ENCODE measurements around the gene AFF1. TPM values are rescaled to one million over a fixed set of nuclear protein-coding genes. Genes with fewer than 3 reads are reported as not detected.

Gene AFF1
- total RNA-seq, 1 donor from 2014 or later, result 90.6 TPM

DNA sequence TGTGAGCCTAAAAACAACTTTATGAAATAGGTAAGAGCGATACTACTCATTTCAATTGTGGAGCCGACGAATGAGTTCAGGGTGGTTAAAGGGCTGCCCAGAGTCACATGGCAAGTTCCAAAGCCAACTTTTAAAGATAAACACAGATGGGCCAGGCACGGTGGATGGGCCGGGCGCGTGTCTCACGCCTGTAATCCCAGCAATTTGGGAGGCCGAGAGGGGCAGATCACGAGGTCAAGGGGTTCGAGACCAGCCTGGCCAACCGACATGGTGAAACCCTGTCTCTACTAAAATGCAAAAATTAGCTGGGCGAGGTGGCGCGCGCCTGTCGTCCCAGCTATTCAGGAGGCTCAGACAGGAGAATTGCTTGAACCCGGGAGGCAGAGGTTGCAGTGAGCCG is 41.7 kb upstream of the AFF1 start:
- Histone ChIP-seq H3K9me3 (no peaks in the 10 kb centered on the region), H3K4me3 (peak overlapping the region; percentile 68), H3K27ac (no peak overlapping the region), H3K36me3 (no peaks in the 10 kb centered on the region), H3K4me1 (peaks cover 10% of the 10 kb centered on the region), H3K27me3 (ENCODE audit: low read depth) (no peaks in the 10 kb centered on the region)
- TF ChIP-seq CTCF (IDR thresholded peaks at IDR 0.05), result no peak
- intact Hi-C loops (cut with DNase I), result no loop called here
- ATAC-seq, result no peak
- DNase-seq, result no peak

GRCh38 chr4:86894455-86894854 is 40.4 kb upstream of the AFF1 start:
- no peaks in the 10 kb centered on the region for H3K36me3 ChIP-seq
- H3K27ac ChIP-seq, result no peak overlapping the region
- intact Hi-C loops (cut with DNase I), result no loop called here
- no peaks in the 10 kb centered on the region for H3K27me3 ChIP-seq (ENCODE audit: low read depth)
- H3K9me3 ChIP-seq, result no peaks in the 10 kb centered on the region
- DNase-seq (no peak), ATAC-seq (no peak)
- H3K4me3 ChIP-seq, result no peak overlapping the region
- TF ChIP-seq CTCF (IDR thresholded peaks at IDR 0.05), result no peak
- peaks cover 10% of the 10 kb centered on the region for H3K4me1 ChIP-seq

GRCh38 chr4:86895692-86896488 is 38.9 kb upstream of the AFF1 start:
- H3K4me1 ChIP-seq, result peaks cover 10% of the 10 kb centered on the region
- H3K27me3 ChIP-seq (ENCODE audit: low read depth), result no peaks in the 10 kb centered on the region
- no peak overlapping the region for H3K4me3 ChIP-seq
- peak; percentile 77 for TF ChIP-seq CTCF (IDR thresholded peaks at IDR 0.05)
- intact Hi-C loops (cut with DNase I), result loop anchor here (5.0 kb wide), 1 partner anchor 399 kb away; no protein-coding TSS in a partner anchor
- no peaks in the 10 kb centered on the region for H3K9me3 ChIP-seq
- no peak overlapping the region for H3K27ac ChIP-seq
- no peaks in the 10 kb centered on the region for H3K36me3 ChIP-seq
- peak in 1 of 2 donors; percentile 28 for ATAC-seq
- no peak for DNase-seq

DNA sequence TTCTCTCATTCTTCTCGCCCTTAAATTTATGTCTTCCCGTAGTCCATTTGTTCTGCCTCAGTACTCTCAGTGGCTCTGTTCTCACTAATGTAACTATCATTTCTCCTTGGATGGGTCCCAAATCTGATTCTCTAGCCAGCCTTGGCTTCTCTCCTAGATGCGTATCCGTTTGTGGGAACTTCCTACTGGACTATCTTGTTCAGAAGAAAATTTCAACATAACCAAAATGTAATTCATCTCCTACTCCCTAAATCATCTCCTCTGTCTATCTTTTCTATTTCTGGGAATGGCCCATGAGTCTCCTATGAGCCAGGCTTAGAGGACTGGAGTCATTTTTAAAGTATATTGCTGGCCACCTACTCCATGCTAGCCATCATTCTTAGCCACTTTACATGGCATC is 38.2 kb upstream of the AFF1 start:
- peaks cover 10% of the 10 kb centered on the region for H3K4me1 ChIP-seq
- intact Hi-C loops (cut with DNase I), result loop anchor here (5.0 kb wide), 1 partner anchor 399 kb away; no protein-coding TSS in a partner anchor
- ATAC-seq, result no peak
- no peak for TF ChIP-seq CTCF (IDR thresholded peaks at IDR 0.05)
- no peak overlapping the region for H3K27ac ChIP-seq
- H3K36me3 ChIP-seq, result no peaks in the 10 kb centered on the region
- no peaks in the 10 kb centered on the region for H3K27me3 ChIP-seq (ENCODE audit: low read depth)
- no peaks in the 10 kb centered on the region for H3K9me3 ChIP-seq
- no peak for DNase-seq
- no peak overlapping the region for H3K4me3 ChIP-seq

DNA sequence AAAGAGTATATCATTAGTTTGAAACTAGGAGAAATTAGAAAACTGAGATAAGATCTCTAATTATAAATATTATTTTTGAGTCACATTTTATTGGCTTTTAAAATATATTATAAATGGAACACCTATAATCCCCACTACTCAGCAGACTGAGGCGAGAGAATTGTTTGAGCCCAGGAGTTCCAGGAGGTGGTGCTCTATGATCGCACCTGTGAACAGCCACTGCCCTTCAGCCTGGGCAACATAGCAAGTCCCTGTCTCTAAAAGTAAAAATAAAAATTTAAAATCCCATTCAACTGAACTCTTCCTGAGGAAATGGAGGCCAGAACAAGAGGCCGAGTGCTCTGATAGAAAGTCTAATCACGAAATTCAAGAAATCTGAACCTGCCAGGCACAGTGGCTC is 36.2 kb upstream of the AFF1 start:
- Histone ChIP-seq H3K27me3 (ENCODE audit: low read depth) (no peaks in the 10 kb centered on the region), H3K4me3 (no peak overlapping the region), H3K27ac (no peak overlapping the region), H3K4me1 (peaks cover 2% of the 10 kb centered on the region), H3K9me3 (no peaks in the 10 kb centered on the region), H3K36me3 (no peaks in the 10 kb centered on the region)
- intact Hi-C loops (cut with DNase I), result loop anchor here (5.0 kb wide), 1 partner anchor 401 kb away; no protein-coding TSS in a partner anchor
- no peak for ATAC-seq
- DNase-seq, result no peak
- no peak for TF ChIP-seq CTCF (IDR thresholded peaks at IDR 0.05)

Data from lower lobe of right lung (tissue), 2 donors.